ENCODE measurements around the gene SIGLEC7. TPM values are rescaled to one million over a fixed set of nuclear protein-coding genes. Genes with fewer than 3 reads are reported as not detected.

SIGLEC7 gene
- total and polyA plus RNA-seq, 10 of the 15 experiments (the other 5 are each of a cell fraction or from before 2014, with no cell fraction given), result 0.15 TPM; not detected in 9

DNA sequence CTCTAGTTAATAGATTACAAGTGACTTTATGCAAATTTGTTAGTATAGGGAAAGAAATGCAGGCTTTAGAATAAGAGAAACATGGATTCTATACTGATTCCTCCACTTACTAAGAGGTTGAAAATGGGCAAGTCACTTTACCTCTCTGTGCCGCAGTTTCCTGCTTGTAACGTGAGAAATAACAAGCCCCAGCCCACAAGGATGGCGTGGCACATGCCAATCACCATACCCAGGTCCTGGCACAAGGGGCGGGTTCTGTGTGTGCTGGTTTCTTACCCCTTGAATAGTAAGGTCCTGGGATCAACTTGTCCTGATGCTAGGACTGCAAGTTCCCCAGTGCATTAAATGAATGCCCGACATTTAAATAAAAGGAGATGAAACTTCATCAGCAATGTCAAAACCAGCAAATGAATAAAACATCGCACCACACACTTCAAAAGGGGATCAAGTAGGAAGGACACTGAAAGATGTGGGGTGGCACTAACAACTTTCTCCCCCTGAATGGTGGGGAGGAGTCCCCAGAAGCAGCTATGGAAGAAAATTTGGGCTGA, 25.3 kb upstream of the SIGLEC7 start (continued):
- TF ChIP-seq SREBF2 (IDR thresholded peaks at IDR 0.05; ENCODE audit: low read length) (no peak), HDAC6 (IDR thresholded peaks at IDR 0.05; ENCODE audit: unreplicated experiment) (no peak), POLR2A (IDR thresholded peaks at IDR 0.05; ENCODE audit: low read depth, low read length) (no peak), NR2C2 (IDR thresholded peaks at IDR 0.05; ENCODE audit: borderline replicate concordance, control insufficient read depth, insufficient read length, low read depth) (no peak)

DNA sequence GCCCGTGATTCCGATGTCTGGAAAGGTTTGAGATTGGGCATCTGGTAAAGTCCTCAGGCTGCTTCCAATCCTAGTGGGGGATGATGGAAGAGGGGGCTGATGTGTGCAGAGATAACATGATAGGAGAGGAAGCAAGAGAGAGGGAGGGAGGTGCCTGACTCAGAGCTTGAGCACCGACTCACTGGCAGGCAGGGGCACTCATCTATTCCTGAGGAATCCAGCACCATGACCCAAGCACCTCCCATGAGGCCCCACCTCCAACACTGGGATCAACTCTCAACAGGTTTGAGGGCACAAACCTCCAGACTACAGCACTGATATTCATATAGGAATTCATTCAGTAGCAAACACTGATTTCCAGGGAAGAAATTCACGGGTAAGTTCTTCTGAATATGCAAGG, 23.0 kb upstream of the SIGLEC7 start:
- CTCF ChIA-PET, result no interaction called here
- ATAC-seq, result no peak
- Histone ChIP-seq H2AFZ (ENCODE audit: control insufficient read depth, low read depth, low read length) (no peak overlapping the region), H3K4me1 (ENCODE audit: control insufficient read depth, insufficient read depth, low read length) (no peaks in the 10 kb centered on the region; the same call in 1 of the 2 replicates), H3K36me3 (ENCODE audit: control insufficient read depth in 2 of 2, insufficient read depth in 2 of 2, low read length in 1 of 2) (no peaks in the 10 kb centered on the region), H3K9me3 (replicated peaks; ENCODE audit: control insufficient read depth, insufficient read depth, low read length) (no peaks in the 10 kb centered on the region), H3K9ac (ENCODE audit: control insufficient read depth, insufficient read depth, low read length) (no peak overlapping the region), H3K4me2 (ENCODE audit: control insufficient read depth, insufficient read depth) (no peak overlapping the region), H3K27me3 (replicated peaks in 1 of 2; ENCODE audit: control insufficient read depth in 2 of 2, insufficient read depth in 2 of 2, low read length in 1 of 2) (peaks cover 0 to 3% of the 10 kb centered on the region in 2 experiments; a peak in 2 of 4 replicates), H4K20me1 (ENCODE audit: control insufficient read depth, insufficient read depth) (no peaks in the 10 kb centered on the region), H3K4me3 (no peak overlapping the region), H3K79me2 (ENCODE audit: control insufficient read depth, insufficient read depth, low read length) (no peaks in the 10 kb centered on the region), H3K27ac (ENCODE audit: control insufficient read depth, insufficient read depth) (no peak overlapping the region)
- WGBS (ENCODE audit: insufficient coverage, insufficient replicate concordance, low lambda C conversion rate, missing lambda C conversion rate), result 4% methylated on average over 4 of the region's 4 CpGs
- RAD21 ChIA-PET (ENCODE audit: unreplicated experiment), result no interaction called here
- SMC1A ChIA-PET (ENCODE audit: uncharacterized antibody, unreplicated experiment), result no interaction called here
- POLR2A ChIA-PET, result no interaction called here
- intact Hi-C loops (cut with micrococcal nuclease; ENCODE audit: unreplicated experiment) (no loop called here), in situ Hi-C loops (cut with MboI) (no loop called here)
- no peak for FAIRE-seq
- BruUV-seq (replicated peaks), result no TSS peak
- no peak for DNase-seq (ENCODE audit: low read depth, low spot score)
- TF ChIP-seq SUPT20H (IDR thresholded peaks at IDR 0.05; ENCODE audit: borderline replicate concordance, control insufficient read depth, low read depth, low read length) (no peak), CREB1 (IDR thresholded peaks at IDR 0.05; ENCODE audit: low read depth) (no peak), STAT1 (conservative IDR thresholded peaks at IDR 0.05) (no peak), BCL11A (IDR thresholded peaks at IDR 0.05; ENCODE audit: low read depth, low read length) (no peak), SIX5 (IDR thresholded peaks at IDR 0.05; ENCODE audit: low read depth, low read length, severe bottlenecking) (no peak), TCF7 (IDR thresholded peaks at IDR 0.05; ENCODE audit: borderline replicate concordance) (no peak), NFYB (IDR thresholded peaks at IDR 0.05; ENCODE audit: insufficient read depth, low read depth, low read length) (no peak), POU2F2 (IDR thresholded peaks at IDR 0.05; ENCODE audit: borderline replicate concordance, low read depth, low read length) (no peak), TBL1XR1 (IDR thresholded peaks at IDR 0.05; ENCODE audit: low read depth, low read length) (no peak), PAX8 (IDR thresholded peaks at IDR 0.05) (no peak)
- TF ChIP-seq, protein P1, sequence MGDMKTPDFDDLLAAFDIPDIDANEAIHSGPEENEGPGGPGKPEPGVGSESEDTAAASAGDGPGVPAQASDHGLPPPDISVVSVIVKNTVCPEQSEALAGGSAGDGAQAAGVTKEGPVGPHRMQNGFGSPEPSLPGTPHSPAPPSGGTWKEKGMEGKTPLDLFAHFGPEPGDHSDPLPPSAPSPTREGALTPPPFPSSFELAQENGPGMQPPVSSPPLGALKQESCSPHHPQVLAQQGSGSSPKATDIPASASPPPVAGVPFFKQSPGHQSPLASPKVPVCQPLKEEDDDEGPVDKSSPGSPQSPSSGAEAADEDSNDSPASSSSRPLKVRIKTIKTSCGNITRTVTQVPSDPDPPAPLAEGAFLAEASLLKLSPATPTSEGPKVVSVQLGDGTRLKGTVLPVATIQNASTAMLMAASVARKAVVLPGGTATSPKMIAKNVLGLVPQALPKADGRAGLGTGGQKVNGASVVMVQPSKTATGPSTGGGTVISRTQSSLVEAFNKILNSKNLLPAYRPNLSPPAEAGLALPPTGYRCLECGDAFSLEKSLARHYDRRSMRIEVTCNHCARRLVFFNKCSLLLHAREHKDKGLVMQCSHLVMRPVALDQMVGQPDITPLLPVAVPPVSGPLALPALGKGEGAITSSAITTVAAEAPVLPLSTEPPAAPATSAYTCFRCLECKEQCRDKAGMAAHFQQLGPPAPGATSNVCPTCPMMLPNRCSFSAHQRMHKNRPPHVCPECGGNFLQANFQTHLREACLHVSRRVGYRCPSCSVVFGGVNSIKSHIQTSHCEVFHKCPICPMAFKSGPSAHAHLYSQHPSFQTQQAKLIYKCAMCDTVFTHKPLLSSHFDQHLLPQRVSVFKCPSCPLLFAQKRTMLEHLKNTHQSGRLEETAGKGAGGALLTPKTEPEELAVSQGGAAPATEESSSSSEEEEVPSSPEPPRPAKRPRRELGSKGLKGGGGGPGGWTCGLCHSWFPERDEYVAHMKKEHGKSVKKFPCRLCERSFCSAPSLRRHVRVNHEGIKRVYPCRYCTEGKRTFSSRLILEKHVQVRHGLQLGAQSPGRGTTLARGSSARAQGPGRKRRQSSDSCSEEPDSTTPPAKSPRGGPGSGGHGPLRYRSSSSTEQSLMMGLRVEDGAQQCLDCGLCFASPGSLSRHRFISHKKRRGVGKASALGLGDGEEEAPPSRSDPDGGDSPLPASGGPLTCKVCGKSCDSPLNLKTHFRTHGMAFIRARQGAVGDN (IDR thresholded peaks at IDR 0.05), result no peak
- TF ChIP-seq, protein P2, sequence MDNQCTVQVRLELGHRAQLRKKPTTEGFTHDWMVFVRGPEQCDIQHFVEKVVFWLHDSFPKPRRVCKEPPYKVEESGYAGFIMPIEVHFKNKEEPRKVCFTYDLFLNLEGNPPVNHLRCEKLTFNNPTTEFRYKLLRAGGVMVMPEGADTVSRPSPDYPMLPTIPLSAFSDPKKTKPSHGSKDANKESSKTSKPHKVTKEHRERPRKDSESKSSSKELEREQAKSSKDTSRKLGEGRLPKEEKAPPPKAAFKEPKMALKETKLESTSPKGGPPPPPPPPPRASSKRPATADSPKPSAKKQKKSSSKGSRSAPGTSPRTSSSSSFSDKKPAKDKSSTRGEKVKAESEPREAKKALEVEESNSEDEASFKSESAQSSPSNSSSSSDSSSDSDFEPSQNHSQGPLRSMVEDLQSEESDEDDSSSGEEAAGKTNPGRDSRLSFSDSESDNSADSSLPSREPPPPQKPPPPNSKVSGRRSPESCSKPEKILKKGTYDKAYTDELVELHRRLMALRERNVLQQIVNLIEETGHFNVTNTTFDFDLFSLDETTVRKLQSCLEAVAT (IDR thresholded peaks at IDR 0.05), result no peak

Measured in GM12878 (cell line).